Mesenteric fat pad (tissue), 1 donor: ENCODE results near the gene ZIC5. TPM values are rescaled to one million over a fixed set of nuclear protein-coding genes. Genes with fewer than 3 reads are reported as not detected.
A peak's percentile ranks its signal among the peaks of the same experiment; 100 is the strongest.

Experiments
- DNase-seq: peaks from one replicate; pipeline ENCODE4 v3.0.0-alpha.2; 2020; ENCODE audit warnings: low spot score
- total RNA-seq: library from RNA; stranded (reverse); fragmentation: NEBNext Ultra II Directional; extraction: Animal tissue kit (Norgen Biotek cat#: 25700); gene quantifications from one replicate; pipeline ENCODE4 v1.2.1, GENCODE V29; 2021
- donor health status: DM: yes; HTN: yes; CAD: no.

ZIC5 gene
- total RNA-seq, 1 donor from 2014 or later, result not detected

DNA sequence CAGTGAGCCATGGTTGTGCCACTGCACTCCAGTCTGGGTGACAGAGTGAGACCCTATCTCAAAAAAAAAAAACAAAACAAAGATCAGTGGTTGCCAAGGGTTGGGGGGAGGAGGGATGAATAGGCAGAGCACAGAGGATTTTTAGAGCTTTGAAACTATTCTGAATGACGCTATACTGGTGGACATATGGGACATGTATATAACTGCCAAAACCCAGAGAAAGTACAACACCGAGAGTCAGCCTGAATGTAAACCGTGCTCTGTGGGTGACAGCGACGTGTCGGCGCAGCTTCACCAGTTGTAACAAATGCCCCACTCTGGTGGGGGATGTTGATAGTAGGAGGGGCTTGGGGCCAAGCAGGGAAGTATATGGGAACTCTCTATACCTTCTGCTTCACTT lies 32.9 kb downstream of the ZIC5 start:
- DNase-seq, result peak; percentile 24

DNA sequence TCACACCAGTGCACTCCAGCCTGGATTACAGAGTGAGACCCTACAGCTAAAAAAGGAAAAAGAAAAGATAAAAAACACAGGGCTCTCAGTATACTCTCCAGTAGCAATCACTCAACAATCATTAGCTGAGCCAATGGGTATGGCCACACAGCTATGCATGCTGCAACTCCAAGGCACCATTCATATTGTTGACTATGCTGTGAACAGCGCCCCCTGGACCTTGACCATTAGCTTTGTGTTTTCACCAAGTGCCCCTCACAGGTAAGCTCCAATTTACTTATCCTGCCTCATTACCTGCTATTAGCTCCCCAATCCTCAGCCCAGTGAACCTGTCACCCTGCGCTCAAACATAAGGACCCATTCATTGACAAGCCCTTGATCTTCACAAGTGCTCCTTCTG lies 35.8 kb downstream of the ZIC5 start:
- no peak for DNase-seq

DNA sequence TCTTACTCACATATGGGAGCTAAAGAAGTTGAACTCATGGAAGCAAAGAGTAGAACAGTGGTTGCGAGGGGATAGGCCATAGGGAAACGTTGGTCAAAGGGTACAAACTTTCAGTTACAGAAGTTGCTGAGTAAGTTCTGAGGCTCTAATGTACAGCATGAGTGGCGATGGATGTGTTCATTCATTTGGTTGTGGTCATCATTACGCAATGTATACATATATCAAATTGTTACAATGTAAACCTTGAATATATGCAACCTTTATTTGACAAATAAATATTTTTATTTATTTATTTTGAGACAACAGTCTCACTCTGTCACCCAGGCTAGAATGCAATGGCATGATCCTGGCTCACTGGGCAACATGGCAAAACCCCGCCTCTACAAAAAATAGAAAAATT lies 38.7 kb downstream of the ZIC5 start:
- no peak for DNase-seq

DNA sequence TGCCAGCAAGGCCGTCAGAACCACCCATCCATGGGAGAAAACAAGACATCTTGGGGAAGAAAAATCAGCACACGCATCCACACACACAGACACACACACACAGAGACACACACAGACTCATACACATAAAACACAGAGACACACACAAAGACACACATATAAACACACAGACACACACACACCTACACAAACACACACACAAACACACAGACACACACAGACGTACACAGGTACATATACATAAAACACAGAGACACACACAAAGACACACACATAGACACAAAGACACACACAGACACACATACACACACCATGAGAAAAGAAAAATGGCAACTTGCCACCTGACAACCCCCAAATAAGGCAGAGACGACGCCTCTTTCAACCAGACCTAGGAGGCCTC lies 40.6 kb downstream of the ZIC5 start:
- no peak for DNase-seq

DNA sequence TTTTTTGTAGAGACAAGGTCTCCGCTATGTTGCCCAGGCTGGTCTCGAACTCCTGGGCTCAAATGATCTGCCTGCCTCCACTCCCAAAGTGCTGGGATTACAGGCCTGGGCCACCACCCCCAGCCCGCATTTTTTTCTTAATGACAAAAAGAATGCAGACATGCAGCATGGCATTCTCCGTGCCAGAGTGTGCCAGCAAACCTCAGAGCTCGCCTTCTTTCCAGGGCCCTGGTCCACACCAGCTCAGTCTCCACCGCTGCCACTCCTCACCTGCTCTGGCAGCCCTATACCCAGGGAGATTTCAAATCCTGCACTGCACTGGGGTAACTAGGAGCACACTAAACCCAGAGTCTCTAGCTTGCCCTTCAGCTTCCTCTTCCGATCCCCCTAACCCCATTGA lies 41.7 kb downstream of the ZIC5 start:
- no peak for DNase-seq

DNA sequence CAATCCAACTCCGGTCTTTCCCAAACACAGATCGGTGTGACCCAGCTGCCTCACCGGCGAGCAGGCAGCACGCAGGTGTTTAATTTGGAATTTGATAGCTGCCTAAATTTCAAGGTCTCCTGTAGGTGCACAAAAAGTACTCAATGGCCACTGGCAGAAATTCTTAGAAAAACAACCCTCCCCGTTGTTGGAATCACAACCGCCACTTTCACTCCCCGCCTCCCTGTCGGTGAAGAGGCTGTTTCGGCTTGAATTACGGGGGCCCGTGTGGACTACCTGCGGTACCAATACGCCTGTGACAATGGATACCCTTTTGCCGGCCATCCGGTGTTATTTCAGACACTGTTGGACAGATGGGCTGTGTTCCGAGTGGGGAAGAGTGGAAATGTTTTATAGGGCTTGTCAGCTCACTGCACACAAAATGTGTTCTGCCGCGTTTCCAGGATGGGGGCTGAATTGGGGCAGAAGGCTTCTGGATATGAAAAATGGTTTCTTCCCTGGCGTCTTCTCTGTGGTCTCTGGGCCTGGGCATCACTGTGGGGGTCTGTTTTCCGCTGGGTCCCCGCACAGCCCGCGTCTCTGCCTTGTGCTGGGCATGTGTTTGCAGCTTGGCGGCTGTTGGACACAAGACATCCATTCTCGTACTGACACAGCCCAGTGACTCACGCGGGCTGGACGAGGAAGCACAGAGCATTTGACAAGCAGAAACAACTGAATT lies 45.4 kb downstream of the ZIC5 start:
- no peak for DNase-seq

DNA sequence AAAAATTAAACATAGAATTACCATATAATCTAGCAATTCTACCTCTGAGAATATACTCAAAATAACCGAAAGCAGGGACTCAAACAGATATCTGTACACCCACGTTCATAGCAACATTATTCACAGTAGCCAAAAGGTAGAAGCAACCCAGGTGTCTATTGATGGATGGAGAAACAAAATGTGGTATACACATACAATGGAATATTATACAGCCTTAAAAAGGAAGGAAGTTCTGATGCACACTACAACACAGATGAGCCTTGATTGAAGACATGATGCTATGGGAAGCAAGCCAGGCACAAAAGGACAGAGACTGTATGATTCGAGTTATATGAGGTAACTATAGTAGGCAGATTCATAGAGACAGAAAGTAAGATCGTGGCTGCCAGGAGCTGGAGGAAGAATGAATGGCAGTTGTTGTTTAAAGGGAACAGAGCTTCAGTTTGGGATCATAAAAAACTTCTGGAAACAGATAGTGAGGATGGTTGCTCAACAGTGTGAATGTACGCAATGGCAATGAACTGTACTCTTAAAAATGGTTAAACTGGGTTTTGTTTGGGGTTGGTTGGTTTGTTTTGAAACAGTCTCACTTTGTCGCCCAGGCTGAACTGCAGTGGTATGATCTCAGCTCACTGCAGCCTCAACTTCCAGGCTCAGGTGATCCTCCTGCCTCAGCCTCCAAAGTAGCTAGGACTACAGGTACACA lies 47.5 kb downstream of the ZIC5 start:
- no peak for DNase-seq

DNA sequence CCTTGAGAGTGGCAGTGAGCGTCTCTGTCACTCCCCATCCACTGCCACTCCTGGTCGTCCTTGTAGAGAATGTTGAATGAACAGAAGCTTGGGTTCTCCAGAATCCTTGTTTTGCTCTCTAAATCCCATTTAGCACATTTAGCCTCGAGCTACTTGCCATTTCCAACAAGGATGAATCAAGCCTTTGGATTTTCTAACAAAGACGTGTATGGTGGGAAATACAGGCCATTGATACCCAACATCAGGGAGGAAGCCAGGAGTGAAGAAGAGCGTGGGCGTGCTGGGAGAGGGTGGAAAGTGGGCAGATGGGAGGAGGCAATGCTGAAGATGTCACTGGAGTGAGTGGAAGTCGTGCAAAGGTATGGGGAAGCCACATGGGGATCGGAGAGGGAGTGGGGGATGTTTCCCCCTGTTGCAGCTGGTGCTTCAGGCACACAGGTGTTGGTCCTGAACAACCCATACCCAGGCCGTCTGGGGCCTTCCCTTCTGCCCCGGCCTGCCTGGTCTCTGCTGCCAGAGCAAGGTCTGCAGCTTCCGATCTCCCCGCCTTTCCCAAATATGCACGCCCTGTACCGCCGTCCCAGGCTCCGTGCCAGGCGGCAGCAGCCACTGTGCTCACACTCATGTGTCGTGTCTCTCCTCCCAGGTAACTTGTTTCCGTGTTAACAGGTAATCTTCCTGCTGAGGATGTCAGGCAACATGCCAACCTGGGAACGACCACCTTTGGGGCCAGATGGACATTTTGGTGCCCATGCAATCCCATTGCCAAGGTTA lies 48.7 kb downstream of the ZIC5 start:
- no peak for DNase-seq

DNA sequence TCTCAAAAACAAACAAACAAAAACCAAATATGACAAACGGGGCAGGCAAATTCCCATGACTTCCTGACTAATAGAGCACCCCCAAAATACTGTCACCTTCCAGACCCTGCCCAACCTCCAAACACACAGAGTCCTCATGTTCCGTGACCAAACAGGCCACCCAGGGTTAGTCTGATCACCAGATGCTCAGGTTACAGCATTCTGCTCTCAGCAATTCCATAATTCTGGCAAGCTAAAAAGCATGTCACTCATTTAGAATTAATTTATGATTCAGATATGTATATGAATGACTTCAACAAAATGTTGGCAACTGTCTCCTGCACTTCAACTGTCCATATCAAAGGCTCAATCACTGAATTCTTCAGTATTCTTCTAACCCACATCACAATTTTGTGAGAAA lies 52.4 kb downstream of the ZIC5 start:
- no peak for DNase-seq

DNA sequence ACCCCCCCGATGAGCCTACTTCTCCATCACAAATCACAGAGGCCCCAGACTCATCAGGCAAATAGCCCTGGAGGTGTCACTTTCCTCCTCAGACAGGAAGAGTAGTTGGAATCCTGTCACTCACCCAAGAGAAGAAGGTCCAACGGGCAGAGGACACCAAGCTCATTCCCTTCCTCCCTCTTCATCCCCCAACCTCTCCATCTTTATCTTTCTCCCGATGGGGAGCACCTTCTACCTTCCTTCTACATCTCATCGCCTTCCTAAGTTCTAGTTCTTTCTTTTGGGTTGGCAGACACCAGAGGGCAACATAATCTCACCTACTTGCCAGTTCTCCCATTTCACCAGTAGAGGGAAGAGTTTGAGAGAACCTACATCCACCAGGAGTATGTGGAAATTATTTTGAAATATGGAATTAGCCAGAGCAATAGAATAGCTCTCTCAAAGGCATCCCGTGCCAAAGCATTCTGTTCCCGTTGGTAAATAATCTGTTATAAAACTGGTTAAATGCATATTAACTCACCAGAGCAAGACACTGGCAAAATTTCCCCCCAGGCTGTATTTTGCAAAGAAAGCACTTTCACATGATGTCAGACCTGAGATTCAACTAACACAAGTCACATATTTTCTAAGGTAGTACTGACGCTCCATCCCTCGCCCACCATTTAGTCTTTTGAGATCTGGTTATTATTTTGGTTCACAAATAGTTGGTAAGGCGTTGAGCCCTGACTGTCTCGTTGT lies 55.0 kb downstream of the ZIC5 start:
- no peak for DNase-seq

DNA sequence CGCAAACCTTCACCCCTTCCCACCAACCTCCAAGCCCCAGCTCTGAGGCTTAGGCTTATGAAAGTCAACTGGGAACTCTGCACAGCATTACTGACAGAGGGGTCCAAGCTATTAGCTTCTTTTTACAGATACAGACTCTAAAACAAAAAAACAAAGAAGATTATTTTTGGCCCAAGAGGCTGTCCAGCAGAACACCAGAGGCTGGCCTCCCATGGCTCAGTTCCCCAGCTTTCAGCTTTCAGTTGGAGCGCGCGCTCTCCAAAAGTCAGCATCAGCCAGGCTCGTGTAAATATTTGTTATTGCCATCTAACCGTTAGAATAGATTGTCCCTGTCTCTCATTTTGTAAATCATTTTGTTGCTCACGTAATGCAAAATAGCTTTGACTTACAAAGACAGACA lies 58.4 kb downstream of the ZIC5 start:
- no peak for DNase-seq

Other genes with a start within 250 kb of the ZIC5 start
- gene ZIC2, start 10.0 kb upstream of the ZIC5 start, total RNA-seq, result not detected
- gene PCCA, start 117.3 kb upstream of the ZIC5 start, total RNA-seq, result 53.6 TPM